ENCODE measurements around the gene ATP1A3.

Gene ATP1A3

GRCh38 chr19:41999878-42000208 is 5.8 kb upstream of the ATP1A3 start:
- peaks cover 27% of the 10 kb centered on the region for H3K4me1 ChIP-seq
- H3K36me3 ChIP-seq: no peaks in the 10 kb centered on the region
- no peak for TF ChIP-seq CTCF (IDR thresholded peaks at IDR 0.05; ENCODE audit: low read depth, low read length)
- H3K27me3 ChIP-seq: no peaks in the 10 kb centered on the region
- peak overlapping the region; percentile 59 for H3K4me3 ChIP-seq (ENCODE audit: low read depth, low read length)
- DNase-seq: no peak
- no peaks in the 10 kb centered on the region for H3K9me3 ChIP-seq

GRCh38 chr19:41999071-41999877 is 5.2 kb upstream of the ATP1A3 start:
- peak; percentile 57 for DNase-seq
- no peak for TF ChIP-seq CTCF (IDR thresholded peaks at IDR 0.05; ENCODE audit: low read depth, low read length)
- H3K4me1 ChIP-seq: peaks cover 31% of the 10 kb centered on the region
- H3K27me3 ChIP-seq: no peaks in the 10 kb centered on the region
- no peaks in the 10 kb centered on the region for H3K36me3 ChIP-seq
- no peaks in the 10 kb centered on the region for H3K9me3 ChIP-seq
- peak overlapping the region; percentile 59 for H3K4me3 ChIP-seq (ENCODE audit: low read depth, low read length)

- Histone ChIP-seq H3K27me3 (no peaks in the 10 kb centered on the region), H3K4me3 (ENCODE audit: low read depth, low read length) (peak overlapping the region; percentile 65), H3K36me3 (no peaks in the 10 kb centered on the region), H3K9me3 (no peaks in the 10 kb centered on the region), H3K4me1 (peaks cover 31% of the 10 kb centered on the region)
- peak; percentile 79 for TF ChIP-seq CTCF (IDR thresholded peaks at IDR 0.05; ENCODE audit: low read depth, low read length)
- DNase-seq: peak; percentile 90
Observed at GRCh38 chr19:41998246-41999020, 4.4 kb upstream of the ATP1A3 start.

GRCh38 chr19:41997851-41998229 is 3.8 kb upstream of the ATP1A3 start:
- no peaks in the 10 kb centered on the region for H3K27me3 ChIP-seq
- DNase-seq: peak; percentile 96

GRCh38 chr19:41997121-41997850 is 3.3 kb upstream of the ATP1A3 start:
- no peaks in the 10 kb centered on the region for H3K27me3 ChIP-seq
- peak overlapping the region; percentile 65 for H3K4me3 ChIP-seq (ENCODE audit: low read depth, low read length)
- TF ChIP-seq CTCF (IDR thresholded peaks at IDR 0.05; ENCODE audit: low read depth, low read length): no peak
- peaks cover 33% of the 10 kb centered on the region for H3K4me1 ChIP-seq
- peaks cover 2% of the 10 kb centered on the region for H3K36me3 ChIP-seq
- DNase-seq: peak; percentile 87
- no peaks in the 10 kb centered on the region for H3K9me3 ChIP-seq

More at GRCh38 chr19:41997851-41998229, 3.8 kb upstream of the ATP1A3 start:
- no peaks in the 10 kb centered on the region for H3K9me3 ChIP-seq
- no peak for TF ChIP-seq CTCF (IDR thresholded peaks at IDR 0.05; ENCODE audit: low read depth, low read length)
- peaks cover 31% of the 10 kb centered on the region for H3K4me1 ChIP-seq
- H3K4me3 ChIP-seq (ENCODE audit: low read depth, low read length): peak overlapping the region; percentile 65
- H3K36me3 ChIP-seq: no peaks in the 10 kb centered on the region

Data from BE2C (cell line).